ENCODE measurements around the gene FNDC3B. TPM values are rescaled to one million over a fixed set of nuclear protein-coding genes. Genes with fewer than 3 reads are reported as not detected.

FNDC3B gene
- total and polyA plus RNA-seq, 2 of the 8 experiments (the other 6 are each of a cell fraction or from before 2014, with no cell fraction given): 14.1 to 44.4 TPM

- TF ChIP-seq PHF8 (conservative IDR thresholded peaks at IDR 0.05; ENCODE audit: low read depth, low read length): no peak
- TF ChIP-seq BCL11A (IDR thresholded peaks at IDR 0.05; ENCODE audit: low read depth in 2 of 2, low read length in 2 of 2): no peak
Measured at GRCh38 chr3:172029425-172030098, 9.8 kb upstream of the FNDC3B start (continued).
